K562 (cell line): ENCODE data around the gene TMEM131L.

Experiments
- ARNT ChIP-seq, 2 experiments: fragments of 450-650 bp; IDR thresholded peaks; 2 replicates each; pipeline ENCODE4 v1.6.1; 2016; ENCODE audit warnings: mild to moderate bottlenecking in 1 of 2
- DEAF1 ChIP-seq: fragments of 450-650 bp; formaldehyde crosslinking; IDR thresholded peaks from 2 replicates; pipeline ENCODE4 v1.4.0; 2020; ENCODE audit warnings: mild to moderate bottlenecking, moderate library complexity
- RUNX1 ChIP-seq: sonication (generic); IDR thresholded peaks from 2 replicates; pipeline ENCODE4 v1.6.1; 2016; ENCODE audit warnings: antibody characterized with exemption, low read depth
- ZNF232 ChIP-seq: sonication (generic); formaldehyde crosslinking; IDR thresholded peaks from 2 replicates; pipeline ENCODE4 v1.8.0; 2022; ENCODE audit warnings: mild to moderate bottlenecking, missing genetic modification reagents

- TF ChIP-seq RUNX1 (no peak), DEAF1 (no peak), ZNF232 (no peak), ARNT (IDR thresholded peaks at IDR 0.05) (no peak)
These were observed 183.4 kb downstream of the TMEM131L start for GRCh38 chr4:153649572-153649991.
